Neural cell (in vitro differentiated cells): ENCODE measurements around the gene CYP21A2.
"Not testable (repeated sequence)": the region's sequence is repeated elsewhere in the genome, so short reads cannot be mapped to it uniquely, and the experiment has no call there.

Source experiments
- CTCF ChIP-seq: fragments of 450-650 bp; IDR thresholded peaks from 2 replicates; pipeline ENCODE4 v1.5.1; 2014; ENCODE audit warnings: antibody characterized with exemption, mild to moderate bottlenecking, moderate library complexity; ENCODE audit not compliant: poor library complexity, severe bottlenecking
- EP300 ChIP-seq: fragments of 450-650 bp; conservative IDR thresholded peaks from 2 replicates; pipeline ENCODE4 v1.6.1; 2014; ENCODE audit warnings: antibody characterized with exemption, mild to moderate bottlenecking, moderate library complexity; ENCODE audit not compliant: poor library complexity, severe bottlenecking
- POLR2AphosphoS5 ChIP-seq: IDR thresholded peaks from 2 replicates; pipeline ENCODE4 v1.6.1; 2012
- TAF1 ChIP-seq: IDR thresholded peaks from 2 replicates; pipeline ENCODE4 v1.6.1; 2012; ENCODE audit warnings: low read depth

DNA sequence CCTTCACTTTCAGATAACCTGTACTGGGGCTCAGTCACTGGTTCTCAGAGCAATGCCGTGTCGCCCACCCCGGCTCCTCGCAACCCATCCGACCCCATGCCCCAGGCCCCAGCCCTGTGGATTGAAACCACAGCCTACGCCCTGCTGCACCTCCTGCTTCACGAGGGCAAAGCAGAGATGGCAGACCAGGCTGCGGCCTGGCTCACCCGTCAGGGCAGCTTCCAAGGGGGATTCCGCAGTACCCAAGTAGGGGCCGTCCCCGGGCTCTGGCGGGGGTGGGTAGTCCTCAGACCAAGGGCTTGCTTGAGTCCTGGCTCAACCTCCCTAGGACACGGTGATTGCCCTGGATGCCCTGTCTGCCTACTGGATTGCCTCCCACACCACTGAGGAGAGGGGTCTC, 8.7 kb upstream of the CYP21A2 start:
- TF ChIP-seq CTCF, POLR2AphosphoS5, EP300, TAF1: not testable (repeated sequence)
